DOHH2 (cell line): ENCODE measurements around the gene HK3.

Experiments used
- CTCF ChIP-seq: fragments of 200-600 bp; sonication (generic); IDR thresholded peaks from one replicate; pipeline ENCODE4 v1.5.1; 2014; ENCODE audit warnings: antibody characterized with exemption, mild to moderate bottlenecking, low read depth, low read length; ENCODE audit not compliant: poor library complexity, severe bottlenecking
- EZH2phosphoT487 ChIP-seq: fragments of 200-600 bp; sonication (generic); IDR thresholded peaks from 2 replicates; pipeline ENCODE4 v1.6.1; 2017; ENCODE audit warnings: borderline replicate concordance, mild to moderate bottlenecking, antibody characterized with exemption, low read length, moderate library complexity, mixed read lengths

GRCh38 chr5:176884571-176884890, 14.6 kb downstream of the HK3 start:
- TF ChIP-seq CTCF (no peak), EZH2phosphoT487 (no peak)
